Measurements from ENCODE around the gene FBN2.

FBN2 gene

GRCh38 chr5:128494516-128494915 is 43.5 kb downstream of the FBN2 start:
- Histone ChIP-seq H3K9ac (ENCODE audit: insufficient read length) (no peak overlapping the region), H3K4me3 (no peak overlapping the region), H3K36me3 (ENCODE audit: insufficient read depth, low read length) (no peaks in the 10 kb centered on the region), H3K27ac (no peak overlapping the region), H3K9me3 (ENCODE audit: low read depth, low read length) (no peaks in the 10 kb centered on the region)
- TF ChIP-seq FOXP2 (optimal IDR thresholded peaks at IDR 0.05; ENCODE audit: control extremely low read depth, extremely low read length, insufficient read depth) (no peak), EZH2 (IDR thresholded peaks at IDR 0.05) (no peak), POLR2AphosphoS5 (IDR thresholded peaks at IDR 0.05; ENCODE audit: borderline replicate concordance, low read depth, low read length) (no peak)
- DNase-seq (ENCODE audit: low read depth, low spot score), result no peak

- H3K9ac ChIP-seq (ENCODE audit: insufficient read length), result no peak overlapping the region
- TF ChIP-seq FOXP2 (optimal IDR thresholded peaks at IDR 0.05; ENCODE audit: control extremely low read depth, extremely low read length, insufficient read depth) (no peak), EZH2 (IDR thresholded peaks at IDR 0.05) (no peak), POLR2AphosphoS5 (IDR thresholded peaks at IDR 0.05; ENCODE audit: borderline replicate concordance, low read depth, low read length) (no peak)
- H3K4me3 ChIP-seq, result no peak overlapping the region
- no peak overlapping the region for H3K27ac ChIP-seq
- H3K9me3 ChIP-seq (ENCODE audit: low read depth, low read length), result no peaks in the 10 kb centered on the region
- no peak for DNase-seq (ENCODE audit: low read depth, low spot score)
- H3K36me3 ChIP-seq (ENCODE audit: insufficient read depth, low read length), result no peaks in the 10 kb centered on the region
Measured at GRCh38 chr5:128493657-128494329, 44.3 kb downstream of the FBN2 start.

- H3K9me3 ChIP-seq (ENCODE audit: low read depth, low read length), result no peaks in the 10 kb centered on the region
- H3K4me3 ChIP-seq, result no peak overlapping the region
- no peak overlapping the region for H3K27ac ChIP-seq
- TF ChIP-seq EZH2 (IDR thresholded peaks at IDR 0.05), result no peak
- TF ChIP-seq POLR2AphosphoS5 (IDR thresholded peaks at IDR 0.05; ENCODE audit: borderline replicate concordance, low read depth, low read length), result no peak
- TF ChIP-seq FOXP2 (optimal IDR thresholded peaks at IDR 0.05; ENCODE audit: control extremely low read depth, extremely low read length, insufficient read depth), result no peak
- no peak for DNase-seq (ENCODE audit: low read depth, low spot score)
- H3K36me3 ChIP-seq (ENCODE audit: insufficient read depth, low read length), result no peaks in the 10 kb centered on the region
- H3K9ac ChIP-seq (ENCODE audit: insufficient read length), result no peak overlapping the region
Measured at GRCh38 chr5:128491291-128491690, 46.8 kb downstream of the FBN2 start.

GRCh38 chr5:128490761-128491160 is 47.3 kb downstream of the FBN2 start:
- no peak overlapping the region for H3K9ac ChIP-seq (ENCODE audit: insufficient read length)
- no peak overlapping the region for H3K27ac ChIP-seq
- H3K9me3 ChIP-seq (ENCODE audit: low read depth, low read length), result no peaks in the 10 kb centered on the region
- no peak overlapping the region for H3K4me3 ChIP-seq
- TF ChIP-seq FOXP2 (optimal IDR thresholded peaks at IDR 0.05; ENCODE audit: control extremely low read depth, extremely low read length, insufficient read depth) (no peak), POLR2AphosphoS5 (IDR thresholded peaks at IDR 0.05; ENCODE audit: borderline replicate concordance, low read depth, low read length) (no peak), EZH2 (IDR thresholded peaks at IDR 0.05) (no peak)
- no peaks in the 10 kb centered on the region for H3K36me3 ChIP-seq (ENCODE audit: insufficient read depth, low read length)
- DNase-seq (ENCODE audit: low read depth, low spot score), result no peak

GRCh38 chr5:128487041-128487440 is 51.0 kb downstream of the FBN2 start:
- DNase-seq (ENCODE audit: low read depth, low spot score), result no peak
- H3K4me3 ChIP-seq, result no peak overlapping the region
- H3K9ac ChIP-seq (ENCODE audit: insufficient read length), result no peak overlapping the region
- TF ChIP-seq EZH2 (IDR thresholded peaks at IDR 0.05) (no peak), POLR2AphosphoS5 (IDR thresholded peaks at IDR 0.05; ENCODE audit: borderline replicate concordance, low read depth, low read length) (no peak), FOXP2 (optimal IDR thresholded peaks at IDR 0.05; ENCODE audit: control extremely low read depth, extremely low read length, insufficient read depth) (no peak)
- no peaks in the 10 kb centered on the region for H3K36me3 ChIP-seq (ENCODE audit: insufficient read depth, low read length)
- no peak overlapping the region for H3K27ac ChIP-seq
- H3K9me3 ChIP-seq (ENCODE audit: low read depth, low read length), result no peaks in the 10 kb centered on the region

- H3K27ac ChIP-seq, result no peak overlapping the region
- DNase-seq (ENCODE audit: low read depth, low spot score), result no peak
- H3K9me3 ChIP-seq (ENCODE audit: low read depth, low read length), result no peaks in the 10 kb centered on the region
- TF ChIP-seq EZH2 (IDR thresholded peaks at IDR 0.05), result no peak
- TF ChIP-seq FOXP2 (optimal IDR thresholded peaks at IDR 0.05; ENCODE audit: control extremely low read depth, extremely low read length, insufficient read depth), result no peak
- no peak for TF ChIP-seq POLR2AphosphoS5 (IDR thresholded peaks at IDR 0.05; ENCODE audit: borderline replicate concordance, low read depth, low read length)
- H3K9ac ChIP-seq (ENCODE audit: insufficient read length), result no peak overlapping the region
- no peaks in the 10 kb centered on the region for H3K36me3 ChIP-seq (ENCODE audit: insufficient read depth, low read length)
- H3K4me3 ChIP-seq, result no peak overlapping the region
Measured at GRCh38 chr5:128483738-128484137, 54.3 kb downstream of the FBN2 start.

- TF ChIP-seq FOXP2 (optimal IDR thresholded peaks at IDR 0.05; ENCODE audit: control extremely low read depth, extremely low read length, insufficient read depth), result no peak
- TF ChIP-seq POLR2AphosphoS5 (IDR thresholded peaks at IDR 0.05; ENCODE audit: borderline replicate concordance, low read depth, low read length), result no peak
- no peak for TF ChIP-seq EZH2 (IDR thresholded peaks at IDR 0.05)
- no peak overlapping the region for H3K9ac ChIP-seq (ENCODE audit: insufficient read length)
- H3K4me3 ChIP-seq, result no peak overlapping the region
- DNase-seq (ENCODE audit: low read depth, low spot score), result no peak
- H3K36me3 ChIP-seq (ENCODE audit: insufficient read depth, low read length), result no peaks in the 10 kb centered on the region
- H3K27ac ChIP-seq, result no peak overlapping the region
- no peaks in the 10 kb centered on the region for H3K9me3 ChIP-seq (ENCODE audit: low read depth, low read length)
Measured at GRCh38 chr5:128480906-128481633, 57.0 kb downstream of the FBN2 start.

GRCh38 chr5:128480158-128480557 is 57.9 kb downstream of the FBN2 start:
- Histone ChIP-seq H3K9me3 (ENCODE audit: low read depth, low read length) (no peaks in the 10 kb centered on the region), H3K27ac (no peak overlapping the region), H3K36me3 (ENCODE audit: insufficient read depth, low read length) (no peaks in the 10 kb centered on the region), H3K9ac (ENCODE audit: insufficient read length) (no peak overlapping the region), H3K4me3 (no peak overlapping the region)
- no peak for TF ChIP-seq EZH2 (IDR thresholded peaks at IDR 0.05)
- no peak for TF ChIP-seq FOXP2 (optimal IDR thresholded peaks at IDR 0.05; ENCODE audit: control extremely low read depth, extremely low read length, insufficient read depth)
- no peak for TF ChIP-seq POLR2AphosphoS5 (IDR thresholded peaks at IDR 0.05; ENCODE audit: borderline replicate concordance, low read depth, low read length)
- DNase-seq (ENCODE audit: low read depth, low spot score), result no peak
